HEK293 (cell line): ENCODE measurements around the gene BTBD7.

Experiments
- CTCF ChIA-PET: fragments of 350-600 bp; formaldehyde crosslinking; extraction: SDS; loops from one replicate; lab custom pipeline; 2021; ENCODE audit warnings: antibody characterized with exemption; lab: Yijun Ruan, JAX
- POLR2A ChIA-PET: fragments of 300-600 bp; formaldehyde crosslinking; extraction: SDS; loops from one replicate; lab custom pipeline; 2020; ENCODE audit warnings: antibody characterized with exemption, inconsistent platforms; lab: Yijun Ruan, JAX
- H3K27ac ChIP-seq: fragments of 200-500 bp; sonication (Bioruptor generic); 2 replicates; pipeline ENCODE4 v1.5.1; 2014; ENCODE audit warnings: low read depth, low read length, control low read depth, inconsistent platforms; ENCODE audit errors: extremely low read depth
- H3K36me3 ChIP-seq, 2 experiments: fragments of 200-500 bp in 1 of 2; sonication (Bioruptor generic) in 1 of 2; 1 replicate in 1 of 2; 2 replicates in 1 of 2; pipeline ENCODE4 v1.5.1; 2014 to 2017; ENCODE audit warnings: inconsistent platforms in 2 of 2, low read length in 2 of 2; ENCODE audit not compliant: control insufficient read depth in 2 of 2, insufficient read depth in 1 of 2
- H3K4me1 ChIP-seq: fragments of 200-500 bp; sonication (Bioruptor generic); 2 replicates; pipeline ENCODE4 v1.5.1; 2014; ENCODE audit warnings: mild to moderate bottlenecking, low read length, inconsistent platforms; ENCODE audit not compliant: control insufficient read depth, insufficient read depth
- H3K4me3 ChIP-seq: 2 replicates; pipeline ENCODE4 v1.5.1; 2011; ENCODE audit warnings: low read depth, mild to moderate bottlenecking, control low read depth, low read length, moderate library complexity
- H3K9me3 ChIP-seq: fragments of 200-500 bp; sonication (Bioruptor generic); 2 replicates; pipeline ENCODE4 v1.5.1; 2014; ENCODE audit warnings: low read depth, low read length, inconsistent platforms; ENCODE audit not compliant: control insufficient read depth, insufficient read depth
- EGR2 ChIP-seq: fragments of 450-650 bp; formaldehyde crosslinking; IDR thresholded peaks from 2 replicates; pipeline ENCODE4 v1.5.1; 2016; ENCODE audit warnings: low read depth, missing biosample characterization, missing genetic modification characterization
- FEZF1 ChIP-seq: fragments of 450-650 bp; formaldehyde crosslinking; IDR thresholded peaks from 2 replicates; pipeline ENCODE4 v1.5.1; 2016; ENCODE audit warnings: missing biosample characterization, missing genetic modification characterization
- KLF16 ChIP-seq: fragments of 450-650 bp; formaldehyde crosslinking; IDR thresholded peaks from 2 replicates; pipeline ENCODE4 v1.5.1; 2017; ENCODE audit warnings: missing biosample characterization, missing genetic modification characterization
- MYNN ChIP-seq: fragments of 450-650 bp; formaldehyde crosslinking; IDR thresholded peaks from 2 replicates; pipeline ENCODE4 v1.5.1; 2016; ENCODE audit warnings: missing biosample characterization, missing genetic modification characterization, borderline replicate concordance
- ZBTB21 ChIP-seq: fragments of 450-650 bp; formaldehyde crosslinking; IDR thresholded peaks from 2 replicates; pipeline ENCODE4 v1.5.1; 2017; ENCODE audit warnings: missing biosample characterization, missing genetic modification characterization
- ZIC2 ChIP-seq: fragments of 450-650 bp; formaldehyde crosslinking; IDR thresholded peaks from 2 replicates; pipeline ENCODE4 v1.5.1; 2016; ENCODE audit warnings: missing biosample characterization, missing genetic modification characterization
- ZNF184 ChIP-seq: fragments of 450-650 bp; IDR thresholded peaks from 2 replicates; pipeline ENCODE4 v1.5.1; 2018; ENCODE audit warnings: missing biosample characterization, mild to moderate bottlenecking, missing genetic modification characterization
- ZNF19 ChIP-seq: fragments of 450-650 bp; formaldehyde crosslinking; IDR thresholded peaks from 2 replicates; pipeline ENCODE4; 2016; ENCODE audit warnings: missing biosample characterization, missing genetic modification characterization, low read depth
- ZNF214 ChIP-seq: fragments of 450-650 bp; formaldehyde crosslinking; IDR thresholded peaks from 2 replicates; pipeline ENCODE4 v1.5.1; 2017; ENCODE audit warnings: missing biosample characterization, mild to moderate bottlenecking, missing genetic modification characterization, borderline replicate concordance
- ZNF24 ChIP-seq: fragments of 450-650 bp; formaldehyde crosslinking; IDR thresholded peaks from 2 replicates; pipeline ENCODE4 v1.5.1; 2016; ENCODE audit warnings: missing biosample characterization, missing genetic modification characterization
- ZNF341 ChIP-seq: fragments of 450-650 bp; formaldehyde crosslinking; IDR thresholded peaks from 2 replicates; pipeline ENCODE4; 2016; ENCODE audit warnings: low read depth, missing biosample characterization, missing genetic modification characterization
- ZNF37A ChIP-seq: fragments of 450-650 bp; IDR thresholded peaks from 2 replicates; pipeline ENCODE4 v1.5.1; 2018; ENCODE audit warnings: missing biosample characterization, missing genetic modification characterization
- ZNF473 ChIP-seq: fragments of 450-650 bp; formaldehyde crosslinking; IDR thresholded peaks from 2 replicates; pipeline ENCODE4 v1.5.1; 2017; ENCODE audit warnings: missing biosample characterization, missing genetic modification characterization
- ZNF48 ChIP-seq: fragments of 450-650 bp; formaldehyde crosslinking; IDR thresholded peaks from 2 replicates; pipeline ENCODE4 v1.5.1; 2016; ENCODE audit warnings: missing biosample characterization, missing genetic modification characterization
- ZNF555 ChIP-seq: fragments of 450-650 bp; formaldehyde crosslinking; conservative IDR thresholded peaks from 2 replicates; pipeline ENCODE4 v1.5.1; 2017; ENCODE audit warnings: missing biosample characterization, mild to moderate bottlenecking, missing genetic modification characterization, inconsistent platforms
- ZNF610 ChIP-seq: fragments of 450-650 bp; formaldehyde crosslinking; IDR thresholded peaks from 2 replicates; pipeline ENCODE4 v1.5.1; 2016; ENCODE audit warnings: missing biosample characterization, missing genetic modification characterization, borderline replicate concordance
- ZNF621 ChIP-seq: fragments of 450-650 bp; formaldehyde crosslinking; IDR thresholded peaks from 2 replicates; pipeline ENCODE4 v1.5.1; 2017; ENCODE audit warnings: missing biosample characterization, missing genetic modification characterization
- ZNF747 ChIP-seq: fragments of 450-650 bp; formaldehyde crosslinking; IDR thresholded peaks from 2 replicates; pipeline ENCODE4 v1.5.1; 2016; ENCODE audit warnings: missing biosample characterization, missing genetic modification characterization
- ZNF785 ChIP-seq: fragments of 450-650 bp; formaldehyde crosslinking; IDR thresholded peaks from 2 replicates; pipeline ENCODE4 v1.5.1; 2016; ENCODE audit warnings: missing biosample characterization, missing genetic modification characterization
- ZSCAN16 ChIP-seq: fragments of 450-650 bp; formaldehyde crosslinking; IDR thresholded peaks from 2 replicates; pipeline ENCODE4 v1.5.1; 2016; ENCODE audit warnings: missing biosample characterization, missing genetic modification characterization
- ZXDB ChIP-seq: fragments of 450-650 bp; formaldehyde crosslinking; IDR thresholded peaks from 2 replicates; pipeline ENCODE4 v1.5.1; 2016; ENCODE audit warnings: missing biosample characterization, missing genetic modification characterization
- TF ChIP-seq, protein P1 (sequence below): fragments of 450-650 bp; formaldehyde crosslinking; IDR thresholded peaks from 2 replicates; pipeline ENCODE4 v1.5.1; 2017; ENCODE audit warnings: missing biosample characterization, missing genetic modification characterization
- TF ChIP-seq, protein P2 (sequence below): fragments of 450-650 bp; formaldehyde crosslinking; IDR thresholded peaks from 2 replicates; pipeline ENCODE4 v1.5.1; 2017; ENCODE audit warnings: missing biosample characterization, missing genetic modification characterization
- TF ChIP-seq, protein P3 (sequence below): fragments of 450-650 bp; formaldehyde crosslinking; IDR thresholded peaks from 2 replicates; pipeline ENCODE4 v1.5.1; 2016; ENCODE audit warnings: missing biosample characterization, missing genetic modification characterization, low read depth
- TF ChIP-seq, protein P4 (sequence below): fragments of 450-650 bp; formaldehyde crosslinking; IDR thresholded peaks from 2 replicates; pipeline ENCODE4 v1.5.0; 2017; ENCODE audit warnings: missing biosample characterization, missing genetic modification characterization, borderline replicate concordance
- TF ChIP-seq, protein P5 (sequence below): fragments of 450-650 bp; formaldehyde crosslinking; conservative IDR thresholded peaks from 2 replicates; pipeline ENCODE4 v1.5.1; 2016; ENCODE audit warnings: low read depth, missing biosample characterization, missing genetic modification characterization

BTBD7 gene

DNA sequence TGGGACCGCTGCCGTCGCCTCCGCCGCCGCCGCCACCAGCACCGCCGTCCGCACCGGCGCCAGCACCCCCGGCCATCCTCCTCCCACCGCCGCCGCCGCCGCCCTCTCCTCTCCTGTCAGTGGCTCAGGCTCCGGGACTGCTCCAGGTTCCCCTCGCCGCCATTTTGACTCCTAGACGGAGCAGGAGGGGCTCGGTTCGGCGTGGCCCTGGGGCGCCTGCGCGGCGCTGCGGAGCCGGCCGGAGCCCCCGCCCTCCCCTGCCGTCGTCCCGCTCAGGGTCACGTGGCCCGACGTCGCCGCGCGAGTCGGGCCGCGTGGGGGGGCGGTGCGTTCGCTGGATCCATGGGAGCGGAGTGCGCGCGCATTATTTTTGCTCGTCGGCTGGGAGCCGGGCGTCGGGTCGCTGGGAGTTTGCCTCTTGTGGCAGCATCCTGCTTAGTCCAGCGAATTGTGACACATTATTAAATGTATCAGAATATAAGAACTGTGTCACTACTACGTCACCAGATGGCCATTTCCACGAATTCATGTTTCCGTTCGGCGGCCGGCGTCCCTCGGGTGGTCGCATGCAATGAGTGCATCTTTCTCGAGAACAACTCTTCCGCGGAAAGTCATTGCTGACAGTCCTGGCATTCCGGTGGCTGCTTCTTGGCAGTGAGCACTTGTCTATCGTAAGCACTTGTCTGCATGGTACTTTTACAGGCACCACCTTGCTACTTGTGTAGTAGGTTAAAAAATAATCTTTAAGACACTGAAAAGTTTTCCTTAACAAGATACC lies at the start of gene BTBD7 (continued):
- TF ChIP-seq ZNF621 (tag by site-specific recombination) (no peak), ZXDB (tag by site-specific recombination) (peak; percentile 57), ZNF48 (tag by site-specific recombination) (no peak), ZBTB21 (tag by site-specific recombination) (peak; percentile 91), ZNF341 (tag by site-specific recombination) (no peak), ZNF184 (0 out of 2 replicates have a peak, but pooled peaks have one; percentile 16), ZNF555 (no peak), ZIC2 (tag by site-specific recombination) (no peak), EGR2 (tag by site-specific recombination) (no peak), ZNF37A (tag by site-specific recombination) (no peak), ZNF785 (tag by site-specific recombination) (no peak), ZNF473 (tag by site-specific recombination) (no peak)
- TF ChIP-seq, protein P1, sequence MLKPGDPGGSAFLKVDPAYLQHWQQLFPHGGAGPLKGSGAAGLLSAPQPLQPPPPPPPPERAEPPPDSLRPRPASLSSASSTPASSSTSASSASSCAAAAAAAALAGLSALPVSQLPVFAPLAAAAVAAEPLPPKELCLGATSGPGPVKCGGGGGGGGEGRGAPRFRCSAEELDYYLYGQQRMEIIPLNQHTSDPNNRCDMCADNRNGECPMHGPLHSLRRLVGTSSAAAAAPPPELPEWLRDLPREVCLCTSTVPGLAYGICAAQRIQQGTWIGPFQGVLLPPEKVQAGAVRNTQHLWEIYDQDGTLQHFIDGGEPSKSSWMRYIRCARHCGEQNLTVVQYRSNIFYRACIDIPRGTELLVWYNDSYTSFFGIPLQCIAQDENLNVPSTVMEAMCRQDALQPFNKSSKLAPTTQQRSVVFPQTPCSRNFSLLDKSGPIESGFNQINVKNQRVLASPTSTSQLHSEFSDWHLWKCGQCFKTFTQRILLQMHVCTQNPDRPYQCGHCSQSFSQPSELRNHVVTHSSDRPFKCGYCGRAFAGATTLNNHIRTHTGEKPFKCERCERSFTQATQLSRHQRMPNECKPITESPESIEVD (tag by site-specific recombination): no peak
- TF ChIP-seq, protein P2, sequence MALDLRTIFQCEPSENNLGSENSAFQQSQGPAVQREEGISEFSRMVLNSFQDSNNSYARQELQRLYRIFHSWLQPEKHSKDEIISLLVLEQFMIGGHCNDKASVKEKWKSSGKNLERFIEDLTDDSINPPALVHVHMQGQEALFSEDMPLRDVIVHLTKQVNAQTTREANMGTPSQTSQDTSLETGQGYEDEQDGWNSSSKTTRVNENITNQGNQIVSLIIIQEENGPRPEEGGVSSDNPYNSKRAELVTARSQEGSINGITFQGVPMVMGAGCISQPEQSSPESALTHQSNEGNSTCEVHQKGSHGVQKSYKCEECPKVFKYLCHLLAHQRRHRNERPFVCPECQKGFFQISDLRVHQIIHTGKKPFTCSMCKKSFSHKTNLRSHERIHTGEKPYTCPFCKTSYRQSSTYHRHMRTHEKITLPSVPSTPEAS (tag by site-specific recombination): no peak
- TF ChIP-seq, all 188 proteins: peak for 36

DNA sequence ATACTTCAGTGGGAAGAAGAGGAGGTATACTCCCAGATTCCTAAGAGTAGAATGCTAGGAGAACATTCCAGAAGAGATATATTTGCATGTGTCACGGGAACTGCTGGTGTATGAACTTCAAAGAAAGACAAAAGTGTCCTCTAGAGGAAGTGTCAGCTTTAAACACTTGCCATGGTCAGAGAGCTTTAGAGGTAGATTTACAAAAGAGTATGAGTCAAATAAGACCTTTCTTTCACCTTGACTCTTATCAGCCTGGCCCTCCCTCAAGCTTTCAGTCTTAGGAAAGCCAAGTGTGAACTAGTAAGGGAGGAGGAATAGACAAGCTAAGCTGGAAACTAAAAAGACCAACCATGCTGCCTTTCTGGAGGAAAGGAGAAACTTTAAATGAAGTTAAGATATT lies 48.8 kb upstream of the BTBD7 start:
- H3K36me3 ChIP-seq: no peaks in the 10 kb centered on the region
- POLR2A ChIA-PET: no interaction called here
- no peak overlapping the region for H3K27ac ChIP-seq
- no peaks in the 10 kb centered on the region for H3K9me3 ChIP-seq
- no peak overlapping the region for H3K4me3 ChIP-seq
- no peaks in the 10 kb centered on the region for H3K4me1 ChIP-seq
- CTCF ChIA-PET: no interaction called here
- TF ChIP-seq ZNF610 (tag by site-specific recombination) (no peak), ZNF24 (tag by site-specific recombination) (no peak), MYNN (tag by site-specific recombination) (no peak), KLF16 (tag by site-specific recombination) (no peak), FEZF1 (no peak), ZNF19 (tag by site-specific recombination) (no peak), ZSCAN16 (tag by site-specific recombination) (no peak), ZNF214 (no peak), ZNF747 (tag by site-specific recombination) (no peak)
- TF ChIP-seq, protein P3, sequence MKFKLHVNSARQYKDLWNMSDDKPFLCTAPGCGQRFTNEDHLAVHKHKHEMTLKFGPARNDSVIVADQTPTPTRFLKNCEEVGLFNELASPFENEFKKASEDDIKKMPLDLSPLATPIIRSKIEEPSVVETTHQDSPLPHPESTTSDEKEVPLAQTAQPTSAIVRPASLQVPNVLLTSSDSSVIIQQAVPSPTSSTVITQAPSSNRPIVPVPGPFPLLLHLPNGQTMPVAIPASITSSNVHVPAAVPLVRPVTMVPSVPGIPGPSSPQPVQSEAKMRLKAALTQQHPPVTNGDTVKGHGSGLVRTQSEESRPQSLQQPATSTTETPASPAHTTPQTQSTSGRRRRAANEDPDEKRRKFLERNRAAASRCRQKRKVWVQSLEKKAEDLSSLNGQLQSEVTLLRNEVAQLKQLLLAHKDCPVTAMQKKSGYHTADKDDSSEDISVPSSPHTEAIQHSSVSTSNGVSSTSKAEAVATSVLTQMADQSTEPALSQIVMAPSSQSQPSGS (tag by site-specific recombination): no peak
- TF ChIP-seq, protein P4, sequence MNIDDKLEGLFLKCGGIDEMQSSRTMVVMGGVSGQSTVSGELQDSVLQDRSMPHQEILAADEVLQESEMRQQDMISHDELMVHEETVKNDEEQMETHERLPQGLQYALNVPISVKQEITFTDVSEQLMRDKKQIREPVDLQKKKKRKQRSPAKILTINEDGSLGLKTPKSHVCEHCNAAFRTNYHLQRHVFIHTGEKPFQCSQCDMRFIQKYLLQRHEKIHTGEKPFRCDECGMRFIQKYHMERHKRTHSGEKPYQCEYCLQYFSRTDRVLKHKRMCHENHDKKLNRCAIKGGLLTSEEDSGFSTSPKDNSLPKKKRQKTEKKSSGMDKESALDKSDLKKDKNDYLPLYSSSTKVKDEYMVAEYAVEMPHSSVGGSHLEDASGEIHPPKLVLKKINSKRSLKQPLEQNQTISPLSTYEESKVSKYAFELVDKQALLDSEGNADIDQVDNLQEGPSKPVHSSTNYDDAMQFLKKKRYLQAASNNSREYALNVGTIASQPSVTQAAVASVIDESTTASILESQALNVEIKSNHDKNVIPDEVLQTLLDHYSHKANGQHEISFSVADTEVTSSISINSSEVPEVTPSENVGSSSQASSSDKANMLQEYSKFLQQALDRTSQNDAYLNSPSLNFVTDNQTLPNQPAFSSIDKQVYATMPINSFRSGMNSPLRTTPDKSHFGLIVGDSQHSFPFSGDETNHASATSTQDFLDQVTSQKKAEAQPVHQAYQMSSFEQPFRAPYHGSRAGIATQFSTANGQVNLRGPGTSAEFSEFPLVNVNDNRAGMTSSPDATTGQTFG (tag by site-specific recombination): no peak
- TF ChIP-seq, protein P2 (tag by site-specific recombination): no peak
- TF ChIP-seq, protein P5, sequence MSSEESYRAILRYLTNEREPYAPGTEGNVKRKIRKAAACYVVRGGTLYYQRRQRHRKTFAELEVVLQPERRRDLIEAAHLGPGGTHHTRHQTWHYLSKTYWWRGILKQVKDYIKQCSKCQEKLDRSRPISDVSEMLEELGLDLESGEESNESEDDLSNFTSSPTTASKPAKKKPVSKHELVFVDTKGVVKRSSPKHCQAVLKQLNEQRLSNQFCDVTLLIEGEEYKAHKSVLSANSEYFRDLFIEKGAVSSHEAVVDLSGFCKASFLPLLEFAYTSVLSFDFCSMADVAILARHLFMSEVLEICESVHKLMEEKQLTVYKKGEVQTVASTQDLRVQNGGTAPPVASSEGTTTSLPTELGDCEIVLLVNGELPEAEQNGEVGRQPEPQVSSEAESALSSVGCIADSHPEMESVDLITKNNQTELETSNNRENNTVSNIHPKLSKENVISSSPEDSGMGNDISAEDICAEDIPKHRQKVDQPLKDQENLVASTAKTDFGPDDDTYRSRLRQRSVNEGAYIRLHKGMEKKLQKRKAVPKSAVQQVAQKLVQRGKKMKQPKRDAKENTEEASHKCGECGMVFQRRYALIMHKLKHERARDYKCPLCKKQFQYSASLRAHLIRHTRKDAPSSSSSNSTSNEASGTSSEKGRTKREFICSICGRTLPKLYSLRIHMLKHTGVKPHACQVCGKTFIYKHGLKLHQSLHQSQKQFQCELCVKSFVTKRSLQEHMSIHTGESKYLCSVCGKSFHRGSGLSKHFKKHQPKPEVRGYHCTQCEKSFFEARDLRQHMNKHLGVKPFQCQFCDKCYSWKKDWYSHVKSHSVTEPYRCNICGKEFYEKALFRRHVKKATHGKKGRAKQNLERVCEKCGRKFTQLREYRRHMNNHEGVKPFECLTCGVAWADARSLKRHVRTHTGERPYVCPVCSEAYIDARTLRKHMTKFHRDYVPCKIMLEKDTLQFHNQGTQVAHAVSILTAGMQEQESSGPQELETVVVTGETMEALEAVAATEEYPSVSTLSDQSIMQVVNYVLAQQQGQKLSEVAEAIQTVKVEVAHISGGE (tag by site-specific recombination): no peak
